Hepatocyte (in vitro differentiated cells): ENCODE measurements around the gene ZBTB6.

Experiments
- CTCF ChIP-seq: fragments of 200-600 bp; sonication (generic); IDR thresholded peaks from 2 replicates; pipeline ENCODE4 v1.5.1; 2016; ENCODE audit warnings: antibody characterized with exemption, mild to moderate bottlenecking; ENCODE audit not compliant: poor library complexity
- EZH2phosphoT487 ChIP-seq: fragments of 200-600 bp; sonication (generic); IDR thresholded peaks from one replicate; pipeline ENCODE4 v1.6.1; 2018; ENCODE audit warnings: antibody characterized with exemption, mild to moderate bottlenecking, low read depth, moderate library complexity; ENCODE audit not compliant: unreplicated experiment, severe bottlenecking

GRCh38 chr9:122897969-122898368, 15.2 kb downstream of the ZBTB6 start:
- TF ChIP-seq CTCF, result no peak
- TF ChIP-seq EZH2phosphoT487, result no peak
